H9 (cell line): ENCODE measurements around the gene STX8. TPM values are rescaled to one million over a fixed set of nuclear protein-coding genes. Genes with fewer than 3 reads are reported as not detected.

Experiments
- DNase-seq: peaks from one replicate; pipeline ENCODE4 v3.0.0-alpha.2; 2017
- H2AFZ ChIP-seq: one replicate; pipeline ENCODE4 v1.6.1; 2013; ENCODE audit warnings: mild to moderate bottlenecking, low read length, control low read depth, moderate library complexity
- H2AK5ac ChIP-seq: 2 replicates; pipeline ENCODE4 v1.6.1; 2013; ENCODE audit warnings: low read length, control low read depth, mixed read lengths; ENCODE audit not compliant: insufficient read length
- H2BK120ac ChIP-seq: one replicate; pipeline ENCODE4 v1.6.1; 2013; ENCODE audit warnings: low read depth, mild to moderate bottlenecking, low read length, control low read depth, inconsistent platforms; ENCODE audit not compliant: poor library complexity, severe bottlenecking
- H2BK12ac ChIP-seq: 2 replicates; pipeline ENCODE4 v1.6.1; 2013; ENCODE audit warnings: low read length, control low read depth, mixed read lengths, low read depth; ENCODE audit not compliant: insufficient read length
- H2BK15ac ChIP-seq: 2 replicates; pipeline ENCODE4 v1.6.1; 2013; ENCODE audit warnings: low read depth, low read length, control low read depth
- H2BK20ac ChIP-seq: one replicate; pipeline ENCODE4 v1.6.1; 2013; ENCODE audit warnings: low read depth, mild to moderate bottlenecking, low read length, control low read depth, inconsistent platforms; ENCODE audit not compliant: poor library complexity, severe bottlenecking
- H2BK5ac ChIP-seq: 2 replicates; pipeline ENCODE4 v1.6.1; 2013; ENCODE audit warnings: low read length, control low read depth, mixed read lengths; ENCODE audit not compliant: insufficient read length
- H3K14ac ChIP-seq: 2 replicates; pipeline ENCODE4 v1.6.1; 2013; ENCODE audit warnings: low read length, control low read depth; ENCODE audit not compliant: insufficient read depth
- H3K18ac ChIP-seq: 2 replicates; pipeline ENCODE4 v1.6.1; 2013; ENCODE audit warnings: low read depth, mild to moderate bottlenecking, mixed read lengths, low read length, control low read depth; ENCODE audit not compliant: insufficient read length
- H3K23ac ChIP-seq: 2 replicates; pipeline ENCODE4 v1.6.1; 2013; ENCODE audit warnings: low read length, control low read depth, mixed read lengths, low read depth; ENCODE audit not compliant: insufficient read length
- H3K23me2 ChIP-seq: 2 replicates; pipeline ENCODE4 v1.6.1; 2013; ENCODE audit warnings: low read depth, mild to moderate bottlenecking, mixed read lengths, low read length, control low read depth; ENCODE audit not compliant: insufficient read length, poor library complexity, severe bottlenecking
- H3K27ac ChIP-seq: 2 replicates; pipeline ENCODE4 v1.5.1; 2013; ENCODE audit warnings: low read length, control low read depth, mixed read lengths, low read depth; ENCODE audit not compliant: insufficient read length
- H3K27me3 ChIP-seq: 2 replicates; pipeline ENCODE4 v1.6.1; 2013; ENCODE audit warnings: low read length, control low read depth, inconsistent platforms; ENCODE audit not compliant: insufficient read depth
- H3K4ac ChIP-seq: 2 replicates; pipeline ENCODE4 v1.6.1; 2013; ENCODE audit warnings: low read depth, mild to moderate bottlenecking, control low read depth, inconsistent platforms, low read length, moderate library complexity
- H3K4me1 ChIP-seq: 2 replicates; pipeline ENCODE4 v1.6.1; 2013; ENCODE audit warnings: low read length, control low read depth, inconsistent platforms; ENCODE audit not compliant: insufficient read depth
- H3K4me2 ChIP-seq: 2 replicates; pipeline ENCODE4 v1.6.1; 2013; ENCODE audit warnings: low read length, control low read depth, mixed read lengths; ENCODE audit not compliant: insufficient read length, insufficient read depth
- H3K56ac ChIP-seq: 2 replicates; pipeline ENCODE4 v1.6.1; 2013; ENCODE audit warnings: low read depth, mild to moderate bottlenecking, mixed read lengths, low read length, control low read depth; ENCODE audit not compliant: insufficient read length
- H3K79me1 ChIP-seq: 2 replicates; pipeline ENCODE4 v1.6.1; 2013; ENCODE audit warnings: low read depth, mild to moderate bottlenecking, moderate library complexity, low read length, control low read depth, inconsistent platforms; ENCODE audit not compliant: insufficient read depth, poor library complexity, severe bottlenecking
- H3K79me2 ChIP-seq: 2 replicates; pipeline ENCODE4 v1.6.1; 2013; ENCODE audit warnings: low read length, control low read depth, inconsistent platforms; ENCODE audit not compliant: insufficient read depth
- H3K9ac ChIP-seq: 2 replicates; pipeline ENCODE4 v1.6.1; 2013; ENCODE audit warnings: low read length, control low read depth, mixed read lengths; ENCODE audit not compliant: insufficient read length; ENCODE audit errors: extremely low read depth
- H3K9me3 ChIP-seq: one replicate; pipeline ENCODE4 v1.6.1; 2013; ENCODE audit warnings: low read depth, low read length, inconsistent platforms; ENCODE audit not compliant: control insufficient read depth
- H3T11ph ChIP-seq: one replicate; pipeline ENCODE4 v1.6.1; 2013; ENCODE audit warnings: mild to moderate bottlenecking, low read length, control low read depth, inconsistent platforms
- H4K20me1 ChIP-seq: one replicate; pipeline ENCODE4 v1.6.1; 2013; ENCODE audit not compliant: control insufficient read depth, insufficient read length, insufficient read depth
- H4K5ac ChIP-seq: 2 replicates; pipeline ENCODE4 v1.6.1; 2013; ENCODE audit warnings: low read depth, mild to moderate bottlenecking, mixed read lengths, low read length, control low read depth; ENCODE audit not compliant: insufficient read length
- H4K8ac ChIP-seq: replicated peaks from 2 replicates; pipeline ENCODE4 v1.6.1; 2013; ENCODE audit warnings: low read length, control low read depth, mixed read lengths, low read depth; ENCODE audit not compliant: insufficient read length
- H4K91ac ChIP-seq: 2 replicates; pipeline ENCODE4 v1.6.1; 2013; ENCODE audit warnings: low read depth, mild to moderate bottlenecking, moderate library complexity, mixed read lengths, low read length, control low read depth; ENCODE audit not compliant: insufficient read length
- H3K27ac Mint-ChIP-seq, 3 experiments: 2 replicates in 2 of 3; 3 replicates in 1 of 3; pipeline ENCODE4 v1.8.0; 2020 to 2021; ENCODE audit warnings: mixed read lengths in 3 of 3, mild to moderate bottlenecking in 1 of 3, moderate library complexity in 1 of 3
- H3K27me3 Mint-ChIP-seq: 2 replicates; pipeline ENCODE4 v1.8.0; 2021; ENCODE audit warnings: low read depth, mild to moderate bottlenecking, moderate library complexity, mixed read lengths
- H3K36me3 Mint-ChIP-seq, 3 experiments: 2 replicates in 2 of 3; 3 replicates in 1 of 3; pipeline ENCODE4 v1.8.0; 2020 to 2021; ENCODE audit warnings: low read depth in 3 of 3, mixed read lengths in 3 of 3; ENCODE audit not compliant: insufficient read depth in 1 of 3
- H3K4me1 Mint-ChIP-seq, 2 experiments: 2 replicates each; pipeline ENCODE4 v1.8.0; 2020; ENCODE audit warnings: mixed read lengths in 2 of 2
- H3K4me3 Mint-ChIP-seq, 2 experiments: 2 replicates in 1 of 2; 3 replicates in 1 of 2; pipeline ENCODE4 v1.8.0; 2020 to 2021; ENCODE audit warnings: mild to moderate bottlenecking in 2 of 2, mixed read lengths in 2 of 2, moderate library complexity in 1 of 2
- H3K9me3 Mint-ChIP-seq, 2 experiments: 2 replicates in 1 of 2; 3 replicates in 1 of 2; pipeline ENCODE4 v1.8.0; 2020; ENCODE audit warnings: mild to moderate bottlenecking in 2 of 2, mixed read lengths in 2 of 2, moderate library complexity in 1 of 2
- WGBS: extraction: QIAGEN DNeasy Blood & Tissue Kit; methylation state at CpG from one replicate; pipeline ENCODE4 v1.1.7; 2013; ENCODE audit warnings: missing lambda C conversion rate, low lambda C conversion rate, mixed read lengths; ENCODE audit not compliant: insufficient read length; ENCODE audit errors: extremely low coverage; 5-methylcytosine and 5-hydroxymethylcytosine counted together
- total RNA-seq: library from RNA; stranded (reverse); gene quantifications from 2 replicates; pipeline ENCODE4 v1.2.1, GENCODE V29; 2021
- TF ChIP-seq, protein P1 (sequence below): fragments of 200-600 bp; sonication (generic); conservative IDR thresholded peaks from 3 replicates; pipeline ENCODE4 v1.8.0; 2021; ENCODE audit warnings: antibody characterized with exemption, mild to moderate bottlenecking

Gene STX8
- total RNA-seq, 1 experiment from 2014 or later: 55.1 TPM

DNA sequence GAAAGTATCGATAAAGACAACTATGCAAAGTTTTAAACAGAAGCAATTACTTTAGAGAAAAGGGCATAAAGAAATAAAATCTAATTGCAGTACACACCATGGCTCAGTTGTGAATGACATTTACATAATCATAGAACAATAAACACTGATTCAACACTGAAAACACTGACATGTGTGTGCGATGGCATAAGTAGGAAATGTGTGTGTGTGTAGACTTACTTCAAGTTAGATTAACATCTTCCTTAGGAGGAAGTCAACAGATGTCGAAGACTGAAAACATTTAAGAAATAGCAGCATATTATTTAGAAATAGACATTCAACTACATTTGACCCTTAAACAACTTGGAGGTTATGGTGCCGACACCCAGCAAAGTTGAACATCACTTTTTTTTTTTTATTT, 172.4 kb downstream of the STX8 start:
- Histone ChIP-seq H2BK12ac (no peak overlapping the region), H3K9me3 (no peaks in the 10 kb centered on the region), H2BK15ac (no peak overlapping the region), H3K23me2 (no peaks in the 10 kb centered on the region), H2AK5ac (no peak overlapping the region), H4K8ac (no peak overlapping the region), H2BK120ac (no peak overlapping the region), H3K27me3 (no peaks in the 10 kb centered on the region), H4K5ac (no peak overlapping the region), H3K4me2 (no peak overlapping the region), H3K4ac (no peak overlapping the region), H2AFZ (no peak overlapping the region), H4K20me1 (no peaks in the 10 kb centered on the region), H3K23ac (no peak overlapping the region), H3K27ac (no peak overlapping the region), H2BK20ac (no peak overlapping the region), H3K79me2 (no peaks in the 10 kb centered on the region), H3K4me1 (no peaks in the 10 kb centered on the region), H3K14ac (no peak overlapping the region), H3K18ac (no peak overlapping the region), H4K91ac (no peak overlapping the region), H3T11ph (no peak overlapping the region), H2BK5ac (no peak overlapping the region), H3K9ac (no peak overlapping the region), H3K56ac (no peak overlapping the region), H3K79me1 (no peaks in the 10 kb centered on the region)
- H3K27me3 Mint-ChIP-seq: no peaks in the 10 kb centered on the region
- no peak for DNase-seq
- TF ChIP-seq, protein P1, sequence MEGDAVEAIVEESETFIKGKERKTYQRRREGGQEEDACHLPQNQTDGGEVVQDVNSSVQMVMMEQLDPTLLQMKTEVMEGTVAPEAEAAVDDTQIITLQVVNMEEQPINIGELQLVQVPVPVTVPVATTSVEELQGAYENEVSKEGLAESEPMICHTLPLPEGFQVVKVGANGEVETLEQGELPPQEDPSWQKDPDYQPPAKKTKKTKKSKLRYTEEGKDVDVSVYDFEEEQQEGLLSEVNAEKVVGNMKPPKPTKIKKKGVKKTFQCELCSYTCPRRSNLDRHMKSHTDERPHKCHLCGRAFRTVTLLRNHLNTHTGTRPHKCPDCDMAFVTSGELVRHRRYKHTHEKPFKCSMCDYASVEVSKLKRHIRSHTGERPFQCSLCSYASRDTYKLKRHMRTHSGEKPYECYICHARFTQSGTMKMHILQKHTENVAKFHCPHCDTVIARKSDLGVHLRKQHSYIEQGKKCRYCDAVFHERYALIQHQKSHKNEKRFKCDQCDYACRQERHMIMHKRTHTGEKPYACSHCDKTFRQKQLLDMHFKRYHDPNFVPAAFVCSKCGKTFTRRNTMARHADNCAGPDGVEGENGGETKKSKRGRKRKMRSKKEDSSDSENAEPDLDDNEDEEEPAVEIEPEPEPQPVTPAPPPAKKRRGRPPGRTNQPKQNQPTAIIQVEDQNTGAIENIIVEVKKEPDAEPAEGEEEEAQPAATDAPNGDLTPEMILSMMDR: no peak
- no CpG with 5 or more reads among the region's 4 CpGs for WGBS
- H3K36me3 Mint-ChIP-seq: no peaks in the 10 kb centered on the region; a peak in 1 of 7 replicates
- H3K9me3 Mint-ChIP-seq: no peaks in the 10 kb centered on the region; a peak in 2 of 5 replicates
- no peak overlapping the region for H3K27ac Mint-ChIP-seq
- H3K4me1 Mint-ChIP-seq: peaks cover 17 to 18% of the 10 kb centered on the region in 2 experiments
- H3K4me3 Mint-ChIP-seq: no peak overlapping the region
